ENCODE data around the gene BCAS3.

GRCh38 chr17:61421460-61421859 is 743.8 kb downstream of the BCAS3 start:
- no peak for TF ChIP-seq CREB5 (CRISPR knock-in tag; IDR thresholded peaks at IDR 0.05; ENCODE audit: low read depth)
- TF ChIP-seq CSDC2 (CRISPR knock-in tag; IDR thresholded peaks at IDR 0.05) = no peak
- TF ChIP-seq PATZ1 (CRISPR knock-in tag; IDR thresholded peaks at IDR 0.05; ENCODE audit: borderline replicate concordance) = no peak
- TF ChIP-seq ARNTL (CRISPR knock-in tag; IDR thresholded peaks at IDR 0.05; ENCODE audit: borderline replicate concordance, low read depth) = no peak
